Activated gamma-delta T cell treated with Interleukin-2 at 50 U/mL for 16 hours (primary cell): ENCODE data around the gene SLC35F6.

ENCODE experiments used
- DNase-seq: peaks from one replicate; pipeline ENCODE4 v3.0.0-alpha.2; 2020

Gene SLC35F6

GRCh38 chr2:26764078-26764887, at the start of gene SLC35F6:
Gene SLC35F6 (plus strand): TSS chr2:26764284. CDS start chr2:26764350, 66 bp downstream.
- DNase-seq: peak; percentile 83

GRCh38 chr2:26715528-26716270, 48.4 kb upstream of the SLC35F6 start:
- no peak for DNase-seq

DNA sequence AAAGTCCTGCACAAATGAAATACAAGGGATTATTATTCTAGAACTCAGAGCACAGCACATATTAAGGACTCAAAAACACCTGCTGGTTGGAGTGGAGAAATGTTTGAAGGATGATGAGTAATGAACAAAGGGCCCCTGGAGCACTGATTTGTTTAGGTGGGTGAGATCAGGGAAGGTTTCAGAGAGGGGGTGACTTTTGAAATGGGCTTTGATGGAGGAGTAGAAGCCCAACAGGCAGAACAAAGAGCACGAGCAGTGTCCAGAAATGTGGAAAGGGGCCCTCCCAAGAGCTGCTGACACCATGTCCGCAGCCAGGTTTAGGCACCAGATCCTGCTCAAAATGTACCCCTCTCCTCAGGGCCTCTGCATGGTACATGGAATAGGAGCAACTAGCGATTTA, 47.7 kb upstream of the SLC35F6 start:
- DNase-seq: no peak

- no peak for DNase-seq
Observed at GRCh38 chr2:26716769-26717168, 47.3 kb upstream of the SLC35F6 start.

DNA sequence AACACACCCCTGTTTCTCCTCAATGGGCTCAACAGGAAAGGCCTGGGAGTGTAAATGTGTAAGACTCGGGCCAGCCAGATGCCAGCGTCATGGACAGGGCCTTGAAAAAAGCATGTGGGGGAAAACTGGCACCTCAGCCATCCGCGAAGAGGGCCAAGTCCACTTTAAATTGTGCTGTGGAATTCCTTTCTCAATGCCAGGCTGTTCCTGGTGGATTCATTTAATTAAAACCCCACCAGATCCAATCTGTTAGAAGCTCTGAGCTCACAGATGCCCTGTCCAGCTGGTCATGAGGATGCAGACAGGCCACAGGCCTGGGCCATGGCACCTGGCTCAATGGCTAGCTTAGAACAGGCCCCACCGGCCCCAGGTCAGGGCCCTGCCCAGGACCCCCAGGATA, 46.7 kb upstream of the SLC35F6 start:
- no peak for DNase-seq

- DNase-seq: no peak
Observed at GRCh38 chr2:26718949-26719686, 45.0 kb upstream of the SLC35F6 start.

GRCh38 chr2:26720322-26721114, 43.6 kb upstream of the SLC35F6 start:
- no peak for DNase-seq

DNA sequence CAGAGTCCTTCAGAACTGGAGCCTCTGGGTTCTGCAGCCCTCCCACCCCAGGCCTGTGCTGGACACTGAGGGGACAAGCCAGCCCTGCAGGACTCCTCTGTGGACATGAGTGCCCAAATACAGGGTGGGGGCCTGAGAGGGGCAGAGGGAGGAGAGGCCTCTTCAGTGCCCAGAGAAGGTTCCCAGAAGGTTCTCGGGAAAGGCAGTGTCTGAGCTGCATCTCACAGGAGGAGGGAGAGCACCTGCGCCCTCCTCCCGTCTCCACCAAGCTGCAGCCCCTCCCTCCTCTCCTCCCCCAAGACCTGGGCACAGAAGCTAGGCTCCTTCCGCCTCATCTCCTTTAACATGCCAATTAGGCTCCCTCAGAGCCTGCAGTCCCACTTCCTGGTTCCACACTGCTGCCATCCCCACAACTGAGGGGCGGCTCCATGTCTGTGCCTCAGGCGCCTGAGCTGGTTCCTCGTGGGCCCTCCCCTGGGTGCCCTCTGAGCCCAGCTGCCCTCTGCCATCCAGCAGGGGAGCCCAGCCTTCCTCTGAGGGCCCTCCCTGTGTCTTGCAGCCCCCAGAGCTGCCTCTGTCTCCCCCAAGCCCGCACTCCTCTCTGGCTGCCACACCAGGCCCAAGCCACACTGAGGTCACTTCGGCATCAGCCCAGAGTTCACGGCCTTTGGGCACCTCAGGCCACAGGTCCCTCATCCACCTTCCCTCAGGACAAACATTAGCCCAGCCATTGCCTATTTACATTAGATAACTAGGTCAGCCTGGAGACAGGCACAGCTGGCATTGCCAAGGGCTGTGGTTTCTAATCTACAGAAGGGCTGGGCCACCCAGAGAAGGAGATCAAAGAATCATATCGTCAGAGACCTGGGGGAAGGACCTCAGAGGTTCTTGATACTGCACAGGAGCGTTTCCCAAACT, 42.7 kb upstream of the SLC35F6 start:
- DNase-seq: no peak

GRCh38 chr2:26722328-26722727, 41.8 kb upstream of the SLC35F6 start:
- no peak for DNase-seq

DNA sequence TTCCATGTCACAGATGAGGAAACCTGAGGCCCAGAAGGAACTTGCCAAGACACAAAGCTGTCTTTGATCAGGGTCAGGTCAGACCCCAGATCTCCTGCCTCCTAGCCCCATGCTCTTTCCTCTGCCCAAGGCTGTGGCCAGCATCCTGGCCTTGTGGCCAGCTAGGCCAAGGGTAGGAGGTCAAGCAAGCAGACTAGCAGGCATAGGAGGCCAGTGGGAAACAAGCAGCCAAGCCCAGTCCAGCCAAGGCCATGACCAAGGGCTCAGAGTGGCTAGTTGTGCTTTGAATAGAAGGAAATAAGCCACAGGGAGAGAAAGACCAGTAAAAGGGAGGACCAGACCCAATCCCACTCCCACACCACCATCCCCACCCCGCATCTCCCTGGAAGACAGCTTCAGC, 41.2 kb upstream of the SLC35F6 start:
- DNase-seq: no peak

GRCh38 chr2:26723475-26723874, 40.6 kb upstream of the SLC35F6 start:
- DNase-seq: no peak

GRCh38 chr2:26723991-26724750, 39.9 kb upstream of the SLC35F6 start:
- DNase-seq: no peak

DNA sequence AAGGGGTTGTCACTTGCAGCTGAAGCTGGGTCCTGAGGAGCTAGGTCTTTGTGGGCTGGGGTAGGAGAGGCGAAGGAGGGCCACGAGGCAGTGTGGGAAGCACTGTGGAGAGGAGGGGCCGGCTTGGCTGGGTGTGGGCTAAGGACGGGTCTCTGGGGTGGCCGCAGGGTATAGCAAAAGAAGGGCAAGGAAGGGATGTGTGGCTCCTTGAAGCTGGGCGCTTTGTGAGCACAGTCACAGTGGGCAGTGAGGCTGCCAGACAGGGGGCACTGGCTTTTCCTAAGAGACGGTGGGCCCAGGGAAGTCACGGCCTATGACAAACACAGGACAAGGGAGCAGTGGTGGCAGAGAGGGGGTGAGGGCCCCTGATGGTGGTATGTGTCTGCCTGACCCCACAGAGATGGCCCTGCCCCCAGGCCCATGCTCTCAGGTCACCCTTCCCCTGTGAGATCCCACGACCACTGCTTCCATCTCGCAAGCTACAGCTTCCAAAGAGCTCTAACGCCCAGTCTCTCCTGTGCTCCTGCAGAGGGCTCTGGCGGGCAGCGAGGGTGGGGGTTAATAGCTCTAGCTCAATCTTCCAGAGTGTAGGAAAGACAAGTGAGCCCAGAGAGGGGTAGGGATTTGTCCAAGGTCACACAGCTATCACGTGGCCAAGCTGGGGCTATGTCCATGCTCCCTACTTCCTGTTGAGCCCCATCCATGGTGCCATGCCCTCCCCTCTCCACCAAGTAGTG, 39.1 kb upstream of the SLC35F6 start:
- DNase-seq: no peak

DNA sequence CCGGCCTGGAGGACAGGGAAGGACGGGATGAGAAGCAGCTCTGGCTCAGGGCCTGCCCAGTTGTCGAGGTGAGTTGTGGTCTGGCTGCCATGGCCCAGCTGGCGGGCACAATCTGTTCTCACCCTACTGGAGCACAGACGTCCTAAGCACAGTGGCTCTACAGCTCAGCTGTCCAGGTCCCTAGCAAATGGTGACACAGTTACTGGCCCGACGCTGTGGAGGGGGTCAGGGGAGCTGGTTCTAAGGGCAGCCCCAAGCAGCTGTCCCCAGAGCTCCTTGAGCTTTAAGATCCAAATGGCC, 38.6 kb upstream of the SLC35F6 start:
- DNase-seq: no peak

DNA sequence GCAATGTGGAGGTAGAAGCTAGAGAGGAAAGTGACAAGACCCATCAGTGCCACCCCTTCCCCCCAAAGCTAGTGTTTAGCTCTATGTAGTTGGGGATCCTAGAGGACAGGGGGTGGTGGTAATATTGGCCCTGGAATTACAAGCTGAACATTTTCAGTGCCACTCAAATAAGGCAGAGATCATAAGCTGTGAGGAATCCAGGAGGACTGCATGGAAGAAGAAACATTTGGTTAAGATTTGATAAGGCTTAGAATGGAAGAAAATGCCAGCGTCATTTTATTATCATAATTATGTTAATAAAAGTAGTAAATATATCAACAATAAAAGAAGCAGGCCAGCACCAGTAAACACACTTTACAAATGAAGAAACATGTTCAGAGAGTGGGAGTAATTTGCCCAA, 37.9 kb upstream of the SLC35F6 start:
- no peak for DNase-seq

DNA sequence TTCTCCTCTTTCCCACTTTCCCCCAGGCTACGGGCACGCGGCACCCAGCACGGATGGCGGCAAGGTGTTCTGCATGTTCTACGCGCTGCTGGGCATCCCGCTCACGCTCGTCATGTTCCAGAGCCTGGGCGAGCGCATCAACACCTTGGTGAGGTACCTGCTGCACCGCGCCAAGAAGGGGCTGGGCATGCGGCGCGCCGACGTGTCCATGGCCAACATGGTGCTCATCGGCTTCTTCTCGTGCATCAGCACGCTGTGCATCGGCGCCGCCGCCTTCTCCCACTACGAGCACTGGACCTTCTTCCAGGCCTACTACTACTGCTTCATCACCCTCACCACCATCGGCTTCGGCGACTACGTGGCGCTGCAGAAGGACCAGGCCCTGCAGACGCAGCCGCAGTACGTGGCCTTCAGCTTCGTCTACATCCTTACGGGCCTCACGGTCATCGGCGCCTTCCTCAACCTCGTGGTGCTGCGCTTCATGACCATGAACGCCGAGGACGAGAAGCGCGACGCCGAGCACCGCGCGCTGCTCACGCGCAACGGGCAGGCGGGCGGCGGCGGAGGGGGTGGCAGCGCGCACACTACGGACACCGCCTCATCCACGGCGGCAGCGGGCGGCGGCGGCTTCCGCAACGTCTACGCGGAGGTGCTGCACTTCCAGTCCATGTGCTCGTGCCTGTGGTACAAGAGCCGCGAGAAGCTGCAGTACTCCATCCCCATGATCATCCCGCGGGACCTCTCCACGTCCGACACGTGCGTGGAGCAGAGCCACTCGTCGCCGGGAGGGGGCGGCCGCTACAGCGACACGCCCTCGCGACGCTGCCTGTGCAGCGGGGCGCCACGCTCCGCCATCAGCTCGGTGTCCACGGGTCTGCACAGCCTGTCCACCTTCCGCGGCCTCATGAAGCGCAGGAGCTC, 36.2 kb upstream of the SLC35F6 start:
- DNase-seq: no peak

GRCh38 chr2:26729311-26729710, 34.8 kb upstream of the SLC35F6 start:
- DNase-seq: no peak

- DNase-seq: no peak
Observed at GRCh38 chr2:26730549-26731344, 33.3 kb upstream of the SLC35F6 start.
